GM18519 (cell line): ENCODE data around the gene MEF2B.
"Not testable (repeated sequence)": the region's sequence is repeated elsewhere in the genome, so short reads cannot be mapped to it uniquely, and the experiment has no call there.

Source experiments
- ATAC-seq: cut with Tn5 transposase; IDR thresholded peaks from one replicate; pipeline ENCODE4 v1.9.1; 2021; ENCODE audit warnings: mild to moderate bottlenecking, moderate library complexity; ENCODE audit not compliant: unreplicated experiment, low FRiP score

The MEF2B gene

DNA sequence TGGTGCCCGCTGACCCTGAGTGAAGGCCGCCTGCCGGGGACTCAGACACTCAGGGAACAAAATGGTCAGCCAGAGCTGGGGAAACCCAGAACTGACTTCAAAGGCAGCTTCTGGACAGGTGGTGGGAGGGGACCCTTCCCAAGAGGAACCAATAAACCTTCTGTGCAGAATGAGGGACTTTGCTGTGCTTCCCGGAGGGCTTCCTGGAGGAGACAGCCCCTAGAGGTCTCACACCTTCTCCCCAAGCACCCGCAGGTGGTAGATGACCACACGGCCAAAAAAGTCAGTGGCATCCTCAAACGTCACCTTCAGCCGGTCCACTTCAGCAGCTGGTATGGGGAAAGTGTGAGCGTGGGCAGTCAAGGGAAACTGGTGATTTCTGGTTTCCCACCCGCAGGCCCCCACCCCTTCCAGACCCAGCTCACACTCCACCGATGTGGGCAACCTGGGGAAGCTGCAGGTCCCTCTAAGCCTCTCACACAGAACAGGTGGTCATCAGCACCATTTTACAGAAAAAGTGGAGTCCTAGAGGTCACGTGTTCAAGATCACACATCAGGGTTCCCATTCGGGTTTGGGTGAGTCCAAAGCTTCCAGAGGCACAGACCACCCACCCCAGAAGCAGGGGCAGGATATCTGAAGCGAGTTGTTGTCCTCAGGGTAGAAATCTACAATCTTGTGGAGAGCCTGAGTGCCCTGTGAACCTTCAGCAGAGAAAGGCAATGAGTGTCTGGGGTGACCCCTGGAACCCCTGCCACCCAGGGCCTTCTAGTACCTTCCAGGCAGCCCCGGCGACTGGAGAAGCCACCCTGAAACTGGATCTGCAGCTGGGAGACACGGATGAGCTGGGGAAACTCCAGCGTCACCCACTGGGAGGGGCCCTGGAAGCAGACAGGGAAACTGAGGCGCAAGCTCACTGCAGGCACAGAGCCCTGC lies 31.9 kb upstream of the MEF2B start:
- ATAC-seq, result no peak

DNA sequence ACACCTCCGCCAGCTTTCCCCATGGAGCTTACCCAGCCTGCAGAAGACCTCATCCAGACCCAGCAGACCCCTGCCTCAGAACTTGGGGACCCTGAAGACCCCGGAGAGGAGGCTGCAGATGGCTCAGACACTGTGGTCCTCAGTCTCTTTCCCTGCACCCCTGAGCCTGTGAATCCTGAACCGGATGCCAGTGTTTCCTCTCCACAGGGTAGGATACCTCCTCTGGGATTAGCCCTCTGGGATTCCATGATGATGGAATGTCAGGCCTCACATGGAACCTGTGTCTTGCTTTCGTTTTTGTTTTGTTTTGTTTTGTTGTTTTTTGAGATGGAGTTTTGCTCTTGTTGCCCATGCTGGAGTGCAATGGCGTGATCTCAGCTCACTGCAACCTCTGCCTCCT lies 23.9 kb upstream of the MEF2B start:
- ATAC-seq, result no peak

DNA sequence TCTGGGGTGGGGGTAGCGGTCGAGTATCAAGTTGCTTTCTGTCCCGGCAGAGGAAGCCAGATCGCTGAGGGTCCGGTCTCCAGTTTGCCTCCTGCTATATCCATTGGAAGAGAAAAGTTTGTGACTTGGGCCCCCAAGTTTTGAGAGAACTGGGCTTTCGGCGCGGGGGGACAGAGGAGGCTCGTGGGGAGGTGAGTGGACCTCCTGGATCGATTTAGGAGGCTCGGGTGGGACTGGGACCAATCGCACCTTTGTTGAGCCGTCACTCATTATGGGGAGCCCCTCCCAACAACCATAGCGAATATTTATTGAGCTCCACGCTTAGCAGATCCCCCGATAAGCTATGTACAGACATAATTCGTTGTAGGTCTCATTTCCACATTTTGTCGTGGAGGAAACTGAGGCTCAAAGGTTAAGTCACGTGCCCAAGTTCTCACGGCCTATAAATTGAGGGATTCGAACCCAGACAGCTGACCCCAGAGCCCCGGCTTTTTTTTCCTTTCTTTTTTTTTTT lies 22.9 kb upstream of the MEF2B start:
- no peak for ATAC-seq

DNA sequence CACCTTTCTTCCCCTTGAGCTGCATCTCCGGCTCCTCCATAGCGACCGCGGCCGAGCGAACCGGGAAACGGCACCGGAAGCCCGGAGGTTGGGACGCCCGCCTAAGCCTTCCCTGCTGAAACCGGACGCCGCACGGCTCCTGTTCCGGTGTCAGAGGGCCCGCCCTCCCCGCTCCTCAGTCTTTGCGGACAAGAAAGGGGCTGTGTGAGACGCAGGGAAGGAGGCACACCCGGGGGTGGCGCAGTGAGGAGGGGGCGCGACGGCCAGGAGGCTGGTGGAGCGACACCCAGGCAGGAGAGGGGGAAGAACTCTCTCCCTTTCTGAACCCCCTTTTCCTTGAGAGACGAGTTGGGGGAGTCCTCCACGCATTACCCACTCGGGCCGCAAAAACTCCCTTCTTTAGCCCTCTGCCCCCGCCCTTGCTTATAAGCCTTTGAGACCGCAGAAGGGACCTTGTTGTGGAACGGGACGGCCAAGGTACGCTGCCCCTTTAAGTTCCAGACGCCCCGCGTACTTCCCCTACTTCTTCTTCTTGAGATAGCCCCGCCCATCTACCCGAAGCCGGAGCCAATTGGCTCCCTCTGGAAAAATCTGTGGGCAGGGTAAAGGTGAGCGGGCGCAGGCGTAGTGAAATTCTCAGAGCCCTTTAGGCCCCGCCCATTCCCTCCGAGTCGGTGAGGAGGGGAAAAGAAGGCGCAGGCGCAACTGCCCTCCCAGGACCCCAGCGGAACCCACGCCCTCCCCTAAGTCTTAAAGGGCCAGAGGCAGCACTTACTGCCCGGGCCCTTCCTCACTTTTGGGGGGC lies 22.2 kb upstream of the MEF2B start, which contains the start of the genes BORCS8 and RFXANK:
BORCS8 (minus strand) TSS at position 75 of the 805 bp plus-strand sequence; CDS start at position 40, 35 bp downstream.
RFXANK (plus strand) TSS at position 181 of the 805 bp plus-strand sequence. CDS start 1,689 bp downstream, outside the sequence.
- ATAC-seq, result peak; percentile 64

GRCh38 chr19:19191768-19192077 lies 21.7 kb upstream of the MEF2B start:
- no peak for ATAC-seq

- no peak for ATAC-seq
Measured at GRCh38 chr19:19186742-19187141, 16.7 kb upstream of the MEF2B start.

GRCh38 chr19:19185853-19186740 lies 16.0 kb upstream of the MEF2B start:
- no peak for ATAC-seq

DNA sequence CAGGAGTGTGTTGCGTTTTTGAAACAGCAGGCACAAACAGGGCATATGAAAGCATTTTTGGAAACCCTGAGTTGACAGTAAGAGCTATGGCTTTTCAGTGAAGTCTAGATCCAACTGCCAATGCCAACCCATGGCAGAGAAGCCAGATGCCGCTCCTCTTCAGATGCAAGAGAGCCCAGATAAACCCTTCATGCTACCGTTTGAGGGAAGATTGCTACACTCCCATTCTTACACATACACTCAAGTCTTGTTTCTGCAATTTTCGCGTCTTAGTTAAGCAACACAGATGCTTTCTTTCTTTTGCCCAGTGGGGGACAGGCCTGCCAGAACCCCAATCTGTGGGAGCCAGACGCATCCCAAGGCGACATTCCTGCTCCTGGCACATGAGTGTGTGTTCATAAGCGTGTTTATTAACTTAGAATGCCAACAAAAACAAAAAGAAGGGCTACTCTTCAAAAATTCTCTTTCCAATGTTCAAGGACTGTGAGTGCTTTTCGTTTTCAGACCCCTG lies 11.5 kb upstream of the MEF2B start:
- no peak for ATAC-seq

- no peak for ATAC-seq
Measured at GRCh38 chr19:19179548-19180441, 9.7 kb upstream of the MEF2B start.

DNA sequence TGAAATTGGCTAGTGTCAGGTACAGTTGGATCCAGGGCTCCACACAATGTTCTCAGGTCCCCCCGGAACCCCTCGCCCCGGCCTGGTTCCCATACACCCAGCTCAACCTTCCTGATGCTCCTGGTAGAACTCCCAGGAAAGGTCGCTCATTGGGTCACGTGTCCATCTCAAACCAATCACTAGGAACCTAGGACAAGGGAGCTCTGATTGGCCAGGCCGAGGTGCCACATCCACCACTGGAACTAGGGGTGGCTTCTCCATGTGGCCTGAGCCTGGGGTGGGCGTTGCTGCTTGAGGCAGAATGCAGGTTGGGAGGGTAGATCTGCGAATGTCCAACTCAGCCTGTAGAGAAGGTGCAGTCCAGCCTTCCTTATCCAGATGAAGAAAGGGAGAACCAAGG lies 6.9 kb upstream of the MEF2B start:
- no peak for ATAC-seq

- ATAC-seq, result not testable (repeated sequence)
Measured at GRCh38 chr19:19173243-19173642, 3.2 kb upstream of the MEF2B start.

DNA sequence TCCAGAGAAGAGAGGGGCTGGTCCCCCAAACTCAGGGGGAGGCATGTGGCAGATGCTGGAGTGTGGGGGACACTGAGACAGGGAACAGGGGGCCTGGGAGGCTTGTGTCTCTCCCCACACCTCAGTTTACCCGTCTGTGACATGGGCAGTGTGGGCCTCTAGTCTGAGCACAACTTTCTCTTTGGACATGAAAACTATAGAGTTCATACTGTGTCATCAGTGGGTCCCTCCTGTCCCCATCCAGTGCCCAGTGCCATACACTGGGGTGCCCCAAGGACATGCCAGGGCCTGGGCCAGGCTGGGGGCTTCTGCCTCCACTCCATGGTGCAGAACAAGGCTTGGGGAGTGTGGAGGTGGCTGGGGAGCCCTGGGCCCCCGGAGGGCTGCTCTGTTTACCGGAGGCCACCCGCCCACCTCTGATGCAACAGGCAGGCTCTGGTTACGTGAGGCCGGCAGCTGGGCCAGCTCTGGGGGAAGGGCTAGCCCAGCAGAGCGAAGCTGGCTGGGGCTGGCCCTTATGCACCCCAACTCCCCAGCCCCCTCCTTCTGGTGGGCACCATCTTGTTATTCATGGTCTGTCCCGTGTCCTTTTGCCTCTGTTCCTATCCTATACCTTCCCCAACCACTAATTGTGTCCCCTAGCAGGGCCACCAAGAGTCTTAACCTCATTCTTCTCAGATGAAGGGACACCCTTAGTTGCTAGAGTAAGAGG lies 1.9 kb upstream of the MEF2B start:
- ATAC-seq, result no peak

GRCh38 chr19:19170873-19171672 lies 1.0 kb upstream of the MEF2B start:
- no peak for ATAC-seq

DNA sequence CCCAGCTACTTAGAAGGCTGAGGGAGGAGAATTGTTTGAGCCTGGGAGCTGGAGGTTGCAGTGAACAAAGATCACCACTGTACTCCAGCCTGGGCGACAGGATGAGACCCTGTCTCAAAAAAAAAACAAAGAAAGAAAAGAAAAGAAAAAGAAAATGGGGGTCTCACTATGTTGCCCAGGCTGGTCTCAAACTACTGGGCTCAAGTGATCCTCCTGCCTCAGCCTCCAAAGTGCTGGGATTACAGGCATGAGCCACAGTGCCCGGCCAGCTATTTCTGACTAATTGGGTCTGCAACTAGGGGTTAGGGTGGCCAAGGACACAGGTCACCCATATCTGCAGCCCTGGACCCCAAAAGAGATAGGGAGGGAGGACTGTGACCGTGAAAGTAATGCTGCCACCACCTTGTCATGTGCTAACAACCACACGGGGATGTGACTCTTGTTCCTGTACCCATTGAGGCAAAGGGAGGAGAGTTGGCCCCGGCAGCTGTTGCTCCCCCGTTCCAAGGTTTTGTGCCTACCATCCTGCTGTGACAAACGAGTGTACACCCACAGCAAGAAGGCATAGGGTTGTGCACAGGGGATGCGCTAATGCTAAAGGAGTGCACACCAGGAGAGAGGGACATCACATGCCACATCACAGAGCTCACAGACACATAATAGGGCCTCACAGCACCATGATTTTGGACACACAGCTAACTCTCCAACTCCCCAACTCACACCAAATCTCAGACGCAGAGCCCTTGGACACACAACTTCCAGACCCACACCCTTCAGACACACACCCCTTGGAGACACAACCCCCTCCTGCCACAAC lies 619 bp downstream of the MEF2B start:
- ATAC-seq, result no peak

DNA sequence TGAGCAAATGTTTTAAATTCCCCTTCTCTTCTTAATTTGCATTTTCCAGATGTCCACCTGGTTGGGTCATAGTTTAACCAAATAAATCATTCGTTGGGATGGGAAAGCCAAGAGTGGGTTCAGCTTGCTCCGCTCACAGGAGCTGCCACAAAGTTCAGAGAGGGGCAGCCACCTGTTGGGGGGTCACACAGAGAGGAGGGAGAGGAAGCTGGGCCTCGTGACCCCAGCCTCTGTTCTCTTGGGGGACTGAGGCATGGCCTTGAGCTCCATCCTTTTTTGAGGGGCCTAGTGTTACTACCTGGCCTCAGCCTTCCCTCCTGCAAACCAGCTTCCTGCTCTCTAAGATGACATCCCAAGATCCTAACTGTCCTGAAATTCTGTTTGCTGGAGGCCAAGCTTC lies 2.5 kb downstream of the MEF2B start:
- ATAC-seq, result no peak

DNA sequence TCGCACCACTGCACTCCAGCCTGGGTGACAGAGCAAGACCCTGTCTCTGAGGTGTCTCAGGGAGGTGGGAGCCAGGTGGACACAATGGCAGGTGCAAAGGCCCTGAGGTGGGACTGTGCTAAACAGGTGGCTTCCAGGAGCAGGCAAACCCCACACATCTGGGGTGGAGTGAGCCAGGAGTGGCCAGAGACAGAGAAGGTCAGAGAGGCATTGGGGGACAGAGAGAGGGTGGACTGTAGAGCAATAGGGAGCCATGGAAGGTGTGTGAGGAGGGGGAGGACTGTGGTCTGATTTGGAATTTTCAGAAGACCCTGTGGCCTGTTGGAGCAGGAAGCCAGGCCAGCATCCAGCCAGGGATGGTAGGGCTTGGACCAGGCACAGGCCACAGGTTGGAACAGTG lies 4.7 kb downstream of the MEF2B start:
- ATAC-seq, result no peak

- ATAC-seq, result no peak
Measured at GRCh38 chr19:19162495-19162894, 7.6 kb downstream of the MEF2B start.
